Osteoblast (primary cell): ENCODE data around the gene SMIM1. TPM values are rescaled to one million over a fixed set of nuclear protein-coding genes. Genes with fewer than 3 reads are reported as not detected.

ENCODE experiments used
- DNase-seq: peaks from one replicate; pipeline ENCODE4 v3.0.0; 2011; ENCODE audit warnings: low spot score, mixed read lengths; ENCODE audit not compliant: insufficient read length; ENCODE audit errors: missing footprints
- H2AFZ ChIP-seq: 2 replicates; pipeline ENCODE4 v1.6.0; 2011; ENCODE audit warnings: mild to moderate bottlenecking, low read length
- H3K27ac ChIP-seq: 2 replicates; pipeline ENCODE4 v1.5.1; 2011; ENCODE audit warnings: mild to moderate bottlenecking, low read depth, low read length, moderate library complexity
- H3K27me3 ChIP-seq: 2 replicates; pipeline ENCODE4 v1.6.0; 2012; ENCODE audit warnings: mild to moderate bottlenecking, control low read depth, inconsistent platforms, low read length, moderate library complexity; ENCODE audit not compliant: insufficient read depth
- H3K36me3 ChIP-seq: 2 replicates; pipeline ENCODE4 v1.5.1; 2011; ENCODE audit warnings: mild to moderate bottlenecking, low read length, control low read depth, moderate library complexity; ENCODE audit not compliant: insufficient read depth
- H3K4me1 ChIP-seq: 2 replicates; pipeline ENCODE4 v1.5.1; 2011; ENCODE audit warnings: mild to moderate bottlenecking, low read length, control low read depth, moderate library complexity; ENCODE audit not compliant: insufficient read depth
- H3K4me2 ChIP-seq: 2 replicates; pipeline ENCODE4 v1.6.0; 2011; ENCODE audit warnings: mild to moderate bottlenecking, low read length; ENCODE audit not compliant: insufficient read depth
- H3K4me3 ChIP-seq: fragments of 200-600 bp; sonication (generic); 3 replicates; pipeline ENCODE4 v1.5.1; 2012; ENCODE audit warnings: mild to moderate bottlenecking, low read length, inconsistent platforms; ENCODE audit not compliant: insufficient read depth
- H3K79me2 ChIP-seq: 2 replicates; pipeline ENCODE4 v1.6.0; 2012; ENCODE audit warnings: mild to moderate bottlenecking, low read length, control low read depth, inconsistent platforms; ENCODE audit not compliant: insufficient read depth
- H3K9me3 ChIP-seq: 2 replicates; pipeline ENCODE4 v1.5.1; 2011; ENCODE audit warnings: low read depth, low read length, control low read depth
- H4K20me1 ChIP-seq: 2 replicates; pipeline ENCODE4 v1.6.0; 2012; ENCODE audit warnings: mild to moderate bottlenecking, low read length, control low read depth; ENCODE audit not compliant: insufficient read depth
- total RNA-seq: library from RNA; depleted of rRNA; stranded (reverse); fragments of >200 nt; gene quantifications from 2 replicates; pipeline ENCODE4 v1.2.3, GENCODE V29; 2012
- TF ChIP-seq, protein P1 (sequence below): IDR thresholded peaks from 2 replicates; pipeline ENCODE4 v1.5.1; 2011; ENCODE audit warnings: mild to moderate bottlenecking, low read depth, low read length, moderate library complexity; ENCODE audit errors: extremely low read depth

The SMIM1 gene
- total RNA-seq, 1 donor: not detected

- Histone ChIP-seq H3K27ac (no peak overlapping the region), H3K4me2 (no peak overlapping the region)
Measured at GRCh38 chr1:3817138-3817740, 44.7 kb downstream of the SMIM1 start.

GRCh38 chr1:3817821-3818597 is 45.5 kb downstream of the SMIM1 start:
- DNase-seq: peak; percentile 54
- TF ChIP-seq, protein P1, sequence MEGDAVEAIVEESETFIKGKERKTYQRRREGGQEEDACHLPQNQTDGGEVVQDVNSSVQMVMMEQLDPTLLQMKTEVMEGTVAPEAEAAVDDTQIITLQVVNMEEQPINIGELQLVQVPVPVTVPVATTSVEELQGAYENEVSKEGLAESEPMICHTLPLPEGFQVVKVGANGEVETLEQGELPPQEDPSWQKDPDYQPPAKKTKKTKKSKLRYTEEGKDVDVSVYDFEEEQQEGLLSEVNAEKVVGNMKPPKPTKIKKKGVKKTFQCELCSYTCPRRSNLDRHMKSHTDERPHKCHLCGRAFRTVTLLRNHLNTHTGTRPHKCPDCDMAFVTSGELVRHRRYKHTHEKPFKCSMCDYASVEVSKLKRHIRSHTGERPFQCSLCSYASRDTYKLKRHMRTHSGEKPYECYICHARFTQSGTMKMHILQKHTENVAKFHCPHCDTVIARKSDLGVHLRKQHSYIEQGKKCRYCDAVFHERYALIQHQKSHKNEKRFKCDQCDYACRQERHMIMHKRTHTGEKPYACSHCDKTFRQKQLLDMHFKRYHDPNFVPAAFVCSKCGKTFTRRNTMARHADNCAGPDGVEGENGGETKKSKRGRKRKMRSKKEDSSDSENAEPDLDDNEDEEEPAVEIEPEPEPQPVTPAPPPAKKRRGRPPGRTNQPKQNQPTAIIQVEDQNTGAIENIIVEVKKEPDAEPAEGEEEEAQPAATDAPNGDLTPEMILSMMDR: no peak
- H3K79me2 ChIP-seq: no peaks in the 10 kb centered on the region
- no peaks in the 10 kb centered on the region for H3K4me1 ChIP-seq
- H3K4me3 ChIP-seq: no peak overlapping the region
- H3K4me2 ChIP-seq: no peak overlapping the region
- H4K20me1 ChIP-seq: no peaks in the 10 kb centered on the region
- H3K27me3 ChIP-seq: no peaks in the 10 kb centered on the region
- no peaks in the 10 kb centered on the region for H3K9me3 ChIP-seq
- H2AFZ ChIP-seq: no peak overlapping the region
- H3K36me3 ChIP-seq: peaks cover 30% of the 10 kb centered on the region
- H3K27ac ChIP-seq: no peak overlapping the region

More at GRCh38 chr1:3817138-3817740, 44.7 kb downstream of the SMIM1 start:
- Histone ChIP-seq H3K36me3 (peaks cover 26% of the 10 kb centered on the region), H3K4me3 (no peak overlapping the region), H3K4me1 (no peaks in the 10 kb centered on the region), H4K20me1 (no peaks in the 10 kb centered on the region), H2AFZ (no peak overlapping the region), H3K27me3 (no peaks in the 10 kb centered on the region), H3K9me3 (no peaks in the 10 kb centered on the region), H3K79me2 (no peaks in the 10 kb centered on the region)
- peak; percentile 48 for DNase-seq
- TF ChIP-seq, protein P1: no peak

- DNase-seq: no peak
- Histone ChIP-seq H3K27ac (no peak overlapping the region), H4K20me1 (no peaks in the 10 kb centered on the region), H3K9me3 (no peaks in the 10 kb centered on the region), H3K4me2 (no peak overlapping the region), H3K36me3 (peaks cover 23% of the 10 kb centered on the region), H2AFZ (no peak overlapping the region), H3K4me1 (no peaks in the 10 kb centered on the region), H3K4me3 (no peak overlapping the region), H3K79me2 (no peaks in the 10 kb centered on the region), H3K27me3 (no peaks in the 10 kb centered on the region)
- TF ChIP-seq, protein P1: no peak
Measured at GRCh38 chr1:3819771-3820200, 47.2 kb downstream of the SMIM1 start.

DNA sequence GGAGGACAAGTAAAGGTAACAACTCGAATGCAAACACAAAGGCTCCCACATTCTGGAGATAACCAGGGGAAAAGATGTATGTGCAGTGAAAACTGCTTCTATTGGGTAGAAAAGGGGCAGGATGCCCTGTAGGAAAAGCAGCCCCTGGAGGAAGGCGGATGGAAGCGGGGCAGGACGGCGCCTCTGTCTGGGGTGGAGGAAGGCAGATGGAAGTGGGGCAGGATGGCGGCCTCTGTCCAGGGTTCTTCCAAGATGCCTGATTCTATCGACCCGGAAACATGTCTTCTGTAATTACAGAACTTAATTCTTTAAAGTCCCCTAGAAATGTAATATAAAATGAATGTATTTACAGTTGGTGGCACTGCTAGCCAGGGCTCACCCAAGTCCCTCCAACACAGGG is 47.8 kb downstream of the SMIM1 start:
- TF ChIP-seq, protein P1: no peak
- Histone ChIP-seq H3K36me3 (peaks cover 24% of the 10 kb centered on the region), H3K4me3 (no peak overlapping the region), H3K27me3 (no peaks in the 10 kb centered on the region), H3K4me2 (no peak overlapping the region), H4K20me1 (no peaks in the 10 kb centered on the region), H3K4me1 (no peaks in the 10 kb centered on the region), H3K79me2 (no peaks in the 10 kb centered on the region), H3K9me3 (no peaks in the 10 kb centered on the region), H3K27ac (no peak overlapping the region), H2AFZ (no peak overlapping the region)
- DNase-seq: no peak
